Neural cell (in vitro differentiated cells): ENCODE measurements around the gene APOB.

Experiments
- EP300 ChIP-seq: fragments of 450-650 bp; conservative IDR thresholded peaks from 2 replicates; pipeline ENCODE4 v1.6.1; 2014; ENCODE audit warnings: antibody characterized with exemption, mild to moderate bottlenecking, moderate library complexity; ENCODE audit not compliant: poor library complexity, severe bottlenecking
- EZH2 ChIP-seq: fragments of 200-600, 300-800 bp; shearing (Covaris generic), sonication (generic); IDR thresholded peaks from 2 replicates; pipeline ENCODE4 v1.6.1; 2014; ENCODE audit warnings: antibody characterized with exemption, low read length, borderline replicate concordance, mild to moderate bottlenecking; ENCODE audit not compliant: insufficient read depth, poor library complexity, severe bottlenecking
- MXI1 ChIP-seq: fragments of 450-650 bp; conservative IDR thresholded peaks from 2 replicates; pipeline ENCODE4 v1.6.1; 2014; ENCODE audit warnings: antibody characterized with exemption, mild to moderate bottlenecking; ENCODE audit not compliant: poor library complexity, severe bottlenecking
- POLR2AphosphoS5 ChIP-seq: IDR thresholded peaks from 2 replicates; pipeline ENCODE4 v1.6.1; 2012
- RAD21 ChIP-seq: fragments of 450-650 bp; conservative IDR thresholded peaks from 2 replicates; pipeline ENCODE4 v1.6.1; 2014; ENCODE audit warnings: antibody characterized with exemption, mild to moderate bottlenecking, moderate library complexity
- SMC3 ChIP-seq: fragments of 450-650 bp; conservative IDR thresholded peaks from 2 replicates; pipeline ENCODE4 v1.6.1; 2014; ENCODE audit warnings: antibody characterized with exemption, mild to moderate bottlenecking, moderate library complexity; ENCODE audit not compliant: poor library complexity
- TAF1 ChIP-seq: IDR thresholded peaks from 2 replicates; pipeline ENCODE4 v1.6.1; 2012; ENCODE audit warnings: low read depth
- TF ChIP-seq, protein P1 (sequence below): fragments of 450-650 bp; IDR thresholded peaks from 2 replicates; pipeline ENCODE4 v1.5.1; 2014; ENCODE audit warnings: antibody characterized with exemption, mild to moderate bottlenecking, moderate library complexity; ENCODE audit not compliant: poor library complexity, severe bottlenecking
- TF ChIP-seq, protein P2 (sequence below): IDR thresholded peaks from 2 replicates; pipeline ENCODE4 v1.6.1; 2012; ENCODE audit warnings: borderline replicate concordance

DNA sequence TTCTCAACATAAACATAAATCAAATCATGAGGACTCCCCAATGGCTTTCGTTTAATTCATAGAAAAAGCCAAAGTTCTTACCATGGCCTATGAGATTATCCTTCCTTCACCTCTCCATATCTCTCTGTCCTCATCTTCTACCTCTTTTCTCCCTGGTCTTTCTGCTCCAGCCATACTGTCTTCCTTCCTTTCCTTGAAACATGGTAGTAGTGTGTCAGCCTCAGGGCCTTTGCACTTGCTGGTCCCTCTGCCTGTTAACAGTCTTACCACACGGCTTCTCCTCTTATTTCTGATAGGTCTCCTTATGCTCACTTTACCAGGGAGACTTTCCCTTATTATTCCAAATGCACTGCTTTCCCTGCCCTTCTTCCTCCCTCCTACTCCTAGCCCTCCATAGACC lies 25.6 kb downstream of the APOB start:
- TF ChIP-seq, protein P1, sequence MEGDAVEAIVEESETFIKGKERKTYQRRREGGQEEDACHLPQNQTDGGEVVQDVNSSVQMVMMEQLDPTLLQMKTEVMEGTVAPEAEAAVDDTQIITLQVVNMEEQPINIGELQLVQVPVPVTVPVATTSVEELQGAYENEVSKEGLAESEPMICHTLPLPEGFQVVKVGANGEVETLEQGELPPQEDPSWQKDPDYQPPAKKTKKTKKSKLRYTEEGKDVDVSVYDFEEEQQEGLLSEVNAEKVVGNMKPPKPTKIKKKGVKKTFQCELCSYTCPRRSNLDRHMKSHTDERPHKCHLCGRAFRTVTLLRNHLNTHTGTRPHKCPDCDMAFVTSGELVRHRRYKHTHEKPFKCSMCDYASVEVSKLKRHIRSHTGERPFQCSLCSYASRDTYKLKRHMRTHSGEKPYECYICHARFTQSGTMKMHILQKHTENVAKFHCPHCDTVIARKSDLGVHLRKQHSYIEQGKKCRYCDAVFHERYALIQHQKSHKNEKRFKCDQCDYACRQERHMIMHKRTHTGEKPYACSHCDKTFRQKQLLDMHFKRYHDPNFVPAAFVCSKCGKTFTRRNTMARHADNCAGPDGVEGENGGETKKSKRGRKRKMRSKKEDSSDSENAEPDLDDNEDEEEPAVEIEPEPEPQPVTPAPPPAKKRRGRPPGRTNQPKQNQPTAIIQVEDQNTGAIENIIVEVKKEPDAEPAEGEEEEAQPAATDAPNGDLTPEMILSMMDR, result no peak
- TF ChIP-seq MXI1 (no peak), SMC3 (no peak), POLR2AphosphoS5 (no peak), EP300 (no peak), TAF1 (no peak), EZH2 (no peak), RAD21 (no peak)
- TF ChIP-seq, protein P2, sequence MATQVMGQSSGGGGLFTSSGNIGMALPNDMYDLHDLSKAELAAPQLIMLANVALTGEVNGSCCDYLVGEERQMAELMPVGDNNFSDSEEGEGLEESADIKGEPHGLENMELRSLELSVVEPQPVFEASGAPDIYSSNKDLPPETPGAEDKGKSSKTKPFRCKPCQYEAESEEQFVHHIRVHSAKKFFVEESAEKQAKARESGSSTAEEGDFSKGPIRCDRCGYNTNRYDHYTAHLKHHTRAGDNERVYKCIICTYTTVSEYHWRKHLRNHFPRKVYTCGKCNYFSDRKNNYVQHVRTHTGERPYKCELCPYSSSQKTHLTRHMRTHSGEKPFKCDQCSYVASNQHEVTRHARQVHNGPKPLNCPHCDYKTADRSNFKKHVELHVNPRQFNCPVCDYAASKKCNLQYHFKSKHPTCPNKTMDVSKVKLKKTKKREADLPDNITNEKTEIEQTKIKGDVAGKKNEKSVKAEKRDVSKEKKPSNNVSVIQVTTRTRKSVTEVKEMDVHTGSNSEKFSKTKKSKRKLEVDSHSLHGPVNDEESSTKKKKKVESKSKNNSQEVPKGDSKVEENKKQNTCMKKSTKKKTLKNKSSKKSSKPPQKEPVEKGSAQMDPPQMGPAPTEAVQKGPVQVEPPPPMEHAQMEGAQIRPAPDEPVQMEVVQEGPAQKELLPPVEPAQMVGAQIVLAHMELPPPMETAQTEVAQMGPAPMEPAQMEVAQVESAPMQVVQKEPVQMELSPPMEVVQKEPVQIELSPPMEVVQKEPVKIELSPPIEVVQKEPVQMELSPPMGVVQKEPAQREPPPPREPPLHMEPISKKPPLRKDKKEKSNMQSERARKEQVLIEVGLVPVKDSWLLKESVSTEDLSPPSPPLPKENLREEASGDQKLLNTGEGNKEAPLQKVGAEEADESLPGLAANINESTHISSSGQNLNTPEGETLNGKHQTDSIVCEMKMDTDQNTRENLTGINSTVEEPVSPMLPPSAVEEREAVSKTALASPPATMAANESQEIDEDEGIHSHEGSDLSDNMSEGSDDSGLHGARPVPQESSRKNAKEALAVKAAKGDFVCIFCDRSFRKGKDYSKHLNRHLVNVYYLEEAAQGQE, result no peak
